ENCODE data around the gene ZNF552.

ZNF552 gene

DNA sequence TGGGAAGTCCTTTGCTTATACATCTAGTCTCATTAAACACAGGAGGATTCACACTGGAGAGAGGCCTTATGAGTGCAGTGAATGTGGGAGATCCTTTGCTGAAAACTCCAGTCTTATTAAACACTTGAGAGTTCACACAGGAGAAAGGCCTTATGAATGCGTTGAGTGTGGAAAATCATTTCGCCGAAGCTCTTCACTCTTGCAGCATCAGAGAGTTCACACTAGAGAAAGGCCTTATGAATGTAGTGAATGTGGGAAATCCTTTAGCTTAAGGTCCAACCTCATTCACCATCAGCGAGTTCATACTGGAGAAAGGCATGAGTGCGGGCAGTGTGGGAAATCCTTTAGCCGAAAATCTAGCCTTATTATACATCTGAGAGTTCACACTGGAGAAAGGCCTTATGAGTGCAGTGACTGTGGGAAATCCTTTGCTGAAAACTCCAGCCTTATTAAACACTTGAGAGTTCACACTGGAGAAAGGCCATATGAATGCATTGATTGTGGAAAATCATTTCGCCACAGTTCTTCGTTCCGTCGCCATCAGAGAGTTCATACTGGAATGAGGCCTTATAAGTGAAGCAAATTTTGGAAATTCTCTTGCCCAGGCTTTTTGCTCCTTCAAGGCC is 35.4 kb downstream of the ZNF552 start:
- no peak for DNase-seq

DNA sequence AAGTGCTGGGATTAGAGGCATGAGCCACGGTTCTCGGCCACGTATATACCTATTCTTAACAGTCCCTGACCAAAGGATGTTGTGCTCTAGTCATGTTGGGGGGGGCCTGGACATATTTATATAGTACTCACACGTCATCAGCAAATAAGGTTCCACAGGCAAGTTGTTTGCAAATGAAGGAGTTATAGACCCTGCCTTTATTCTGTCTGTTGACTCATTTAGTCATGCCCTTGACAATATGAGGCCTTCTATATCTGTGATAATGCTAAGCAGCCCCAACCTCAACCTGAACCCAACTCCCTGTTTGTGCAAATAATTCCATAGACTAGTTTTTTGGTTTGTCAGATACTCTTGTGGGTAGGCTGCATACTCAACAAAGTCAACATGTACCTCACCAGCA is 36.4 kb downstream of the ZNF552 start:
- DNase-seq, result no peak

DNA sequence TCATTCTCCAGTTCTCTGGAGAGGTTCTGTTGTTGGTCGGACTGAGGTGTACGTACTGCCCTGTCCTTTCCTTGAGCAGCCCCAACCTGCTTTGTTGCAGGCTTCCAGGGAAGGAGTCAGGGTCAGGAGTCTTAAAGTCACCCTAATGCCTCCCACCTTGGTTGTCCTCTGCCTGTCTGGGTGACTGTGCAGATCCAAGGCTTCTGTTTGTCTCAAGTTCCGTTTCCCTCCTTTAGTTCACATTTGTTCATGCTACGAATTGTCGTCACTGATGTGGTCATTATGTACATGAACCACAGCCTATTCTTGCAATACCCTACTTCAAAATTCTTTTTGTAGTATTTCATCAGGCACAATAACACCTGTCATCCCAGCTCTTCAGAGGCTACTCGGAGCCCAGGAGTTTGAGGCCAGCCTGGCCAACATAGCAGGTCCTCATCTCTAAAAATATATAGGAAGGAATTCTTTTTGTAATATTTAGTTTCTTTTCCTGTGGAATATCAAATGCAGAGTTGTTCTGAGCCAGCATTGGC is 37.9 kb downstream of the ZNF552 start:
- DNase-seq, result no peak

- no peak for DNase-seq
Measured at GRCh38 chr19:57773488-57773887, 41.2 kb downstream of the ZNF552 start.

- no peak for DNase-seq
Measured at GRCh38 chr19:57771417-57771816, 43.3 kb downstream of the ZNF552 start.

DNA sequence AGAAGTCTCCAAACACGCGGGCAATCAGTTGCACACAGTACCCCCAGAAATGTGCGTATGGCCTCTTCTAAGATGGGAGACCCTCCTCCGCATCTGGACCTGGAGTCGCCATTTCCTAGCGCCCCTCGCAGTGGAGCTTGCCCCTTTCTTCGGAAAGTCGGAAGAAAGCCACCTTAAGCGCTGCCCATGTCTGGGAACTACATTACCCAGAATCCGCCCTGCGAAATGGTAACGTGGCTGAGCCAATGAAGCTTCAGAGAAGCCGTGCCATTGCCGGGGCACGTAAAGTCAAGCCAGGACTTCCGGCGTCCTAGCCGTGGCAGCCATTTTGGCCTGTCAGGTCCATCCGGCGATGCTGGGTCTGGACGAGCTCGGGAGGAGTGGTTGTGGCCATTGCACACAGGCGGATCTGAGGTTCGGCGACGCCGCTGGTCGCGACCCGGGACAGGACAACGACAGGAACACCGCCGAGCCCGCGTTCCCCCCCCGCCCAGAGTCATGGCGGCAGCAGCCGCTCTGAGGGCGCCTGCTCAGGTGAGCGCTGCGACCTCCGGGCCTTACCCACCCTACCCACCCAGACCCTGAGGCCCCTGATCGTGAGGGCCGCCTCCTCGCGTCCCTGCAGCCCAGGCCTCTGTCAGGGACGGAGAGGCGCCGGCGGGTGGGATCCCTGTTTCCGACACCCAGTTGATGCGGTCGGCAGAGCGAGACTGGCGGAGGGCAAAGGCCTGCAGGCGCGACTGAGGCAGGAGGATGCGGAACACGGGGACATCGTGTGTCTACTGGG is 45.2 kb downstream of the ZNF552 start, which contains the start of gene ZNF586:
TSS of gene ZNF586 (plus strand) at position 332 of the 787 bp plus-strand sequence. CDS start at position 499, 167 bp downstream.
- peak; percentile 24 to 95 (median 83) for DNase-seq

DNA sequence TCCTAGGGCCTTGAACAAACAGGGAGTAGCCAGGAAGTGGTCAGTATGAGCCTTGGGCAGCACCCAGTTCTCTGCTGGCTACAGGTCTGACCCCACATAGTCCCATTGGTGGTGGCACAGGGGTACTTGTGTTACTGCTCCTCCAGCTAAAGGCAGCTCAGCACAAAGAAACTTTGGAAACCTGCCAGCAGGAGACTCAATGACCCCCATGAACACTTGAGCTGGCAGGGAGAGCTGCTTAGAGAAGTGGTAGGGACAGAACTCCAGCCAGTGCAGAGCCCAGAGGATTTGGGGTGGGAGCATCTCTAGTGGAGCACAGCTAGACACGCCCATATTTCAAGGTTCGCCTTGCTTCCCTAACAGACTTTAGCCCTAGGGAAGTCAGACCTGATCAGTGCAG is 55.6 kb downstream of the ZNF552 start:
- peak in 2 of 51 donors; percentile 1 to 17 for DNase-seq

GRCh38 chr19:57757941-57758340 is 56.8 kb downstream of the ZNF552 start:
- DNase-seq, result no peak
